ENCODE measurements around the gene TUFT1. TPM values are rescaled to one million over a fixed set of nuclear protein-coding genes. Genes with fewer than 3 reads are reported as not detected.

The TUFT1 gene
- total and polyA plus RNA-seq, 2 donors from 2014 or later = 8.9 to 12.9 TPM

DNA sequence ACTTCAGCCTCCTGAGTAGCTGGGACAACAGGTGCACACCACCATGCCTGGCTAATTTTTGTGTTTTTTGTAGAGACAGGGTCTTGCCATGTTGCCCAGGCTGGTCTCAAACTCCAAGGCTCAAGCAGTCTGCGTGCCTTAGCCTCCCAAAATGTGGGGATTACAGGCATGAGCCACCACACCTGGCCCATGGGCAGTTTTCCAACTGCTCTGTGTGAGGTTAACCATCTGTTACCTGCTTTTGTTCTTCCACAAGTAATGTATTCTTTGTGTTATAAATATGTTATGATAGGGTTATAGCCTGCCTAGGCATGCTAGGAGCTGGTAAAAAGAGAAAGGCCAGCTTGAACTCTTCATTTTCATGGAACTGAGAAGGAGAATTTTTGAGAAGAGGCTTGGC is 30.7 kb downstream of the TUFT1 start:
- no peaks in the 10 kb centered on the region for H3K4me1 ChIP-seq (ENCODE audit: control insufficient read depth in 2 of 3, insufficient read depth in 2 of 3, low read depth in 1 of 3, low read length in 3 of 3)
- FAIRE-seq = no peak
- H3K9ac ChIP-seq (ENCODE audit: low read length in 3 of 3) = no peak overlapping the region
- H3K27me3 ChIP-seq (ENCODE audit: control insufficient read depth, insufficient read depth, low read length) = no peaks in the 10 kb centered on the region
- no peak for DNase-seq
- intact Hi-C loops (cut with DNase I) = no loop called here
- H3K4me3 ChIP-seq (ENCODE audit: low read length in 3 of 3) = no peak overlapping the region
- TF ChIP-seq, protein P1, sequence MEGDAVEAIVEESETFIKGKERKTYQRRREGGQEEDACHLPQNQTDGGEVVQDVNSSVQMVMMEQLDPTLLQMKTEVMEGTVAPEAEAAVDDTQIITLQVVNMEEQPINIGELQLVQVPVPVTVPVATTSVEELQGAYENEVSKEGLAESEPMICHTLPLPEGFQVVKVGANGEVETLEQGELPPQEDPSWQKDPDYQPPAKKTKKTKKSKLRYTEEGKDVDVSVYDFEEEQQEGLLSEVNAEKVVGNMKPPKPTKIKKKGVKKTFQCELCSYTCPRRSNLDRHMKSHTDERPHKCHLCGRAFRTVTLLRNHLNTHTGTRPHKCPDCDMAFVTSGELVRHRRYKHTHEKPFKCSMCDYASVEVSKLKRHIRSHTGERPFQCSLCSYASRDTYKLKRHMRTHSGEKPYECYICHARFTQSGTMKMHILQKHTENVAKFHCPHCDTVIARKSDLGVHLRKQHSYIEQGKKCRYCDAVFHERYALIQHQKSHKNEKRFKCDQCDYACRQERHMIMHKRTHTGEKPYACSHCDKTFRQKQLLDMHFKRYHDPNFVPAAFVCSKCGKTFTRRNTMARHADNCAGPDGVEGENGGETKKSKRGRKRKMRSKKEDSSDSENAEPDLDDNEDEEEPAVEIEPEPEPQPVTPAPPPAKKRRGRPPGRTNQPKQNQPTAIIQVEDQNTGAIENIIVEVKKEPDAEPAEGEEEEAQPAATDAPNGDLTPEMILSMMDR (IDR thresholded peaks at IDR 0.05; ENCODE audit: borderline replicate concordance, extremely low read depth, insufficient read depth) = no peak
- peaks cover 0 to 31% (median 21%) of the 10 kb centered on the region in 3 donors for H3K36me3 ChIP-seq (ENCODE audit: control insufficient read depth in 2 of 3, insufficient read depth in 3 of 3, low read length in 3 of 3)
- no peaks in the 10 kb centered on the region for H3K9me3 ChIP-seq (ENCODE audit: control insufficient read depth in 2 of 3, insufficient read depth in 1 of 3, low read length in 3 of 3)
- H3K27ac ChIP-seq (ENCODE audit: low read depth in 2 of 2, low read length in 2 of 2) = no peak overlapping the region

- TF ChIP-seq, protein P1 (IDR thresholded peaks at IDR 0.05; ENCODE audit: borderline replicate concordance, extremely low read depth, insufficient read depth) = no peak
- intact Hi-C loops (cut with DNase I) = no loop called here
- Histone ChIP-seq H3K4me1 (ENCODE audit: control insufficient read depth in 2 of 3, insufficient read depth in 2 of 3, low read depth in 1 of 3, low read length in 3 of 3) (no peaks in the 10 kb centered on the region), H3K9ac (ENCODE audit: low read length in 3 of 3) (no peak overlapping the region), H3K4me3 (ENCODE audit: low read length in 3 of 3) (no peak overlapping the region), H3K9me3 (ENCODE audit: control insufficient read depth in 2 of 3, insufficient read depth in 1 of 3, low read length in 3 of 3) (no peaks in the 10 kb centered on the region), H3K36me3 (ENCODE audit: control insufficient read depth in 2 of 3, insufficient read depth in 3 of 3, low read length in 3 of 3) (peaks cover 0 to 37% (median 30%) of the 10 kb centered on the region in 3 donors), H3K27me3 (ENCODE audit: control insufficient read depth, insufficient read depth, low read length) (no peaks in the 10 kb centered on the region), H3K27ac (ENCODE audit: low read depth in 2 of 2, low read length in 2 of 2) (no peak overlapping the region)
- FAIRE-seq (no peak), DNase-seq (no peak)
Observed at GRCh38 chr1:151574575-151575529, 34.7 kb downstream of the TUFT1 start.

DNA sequence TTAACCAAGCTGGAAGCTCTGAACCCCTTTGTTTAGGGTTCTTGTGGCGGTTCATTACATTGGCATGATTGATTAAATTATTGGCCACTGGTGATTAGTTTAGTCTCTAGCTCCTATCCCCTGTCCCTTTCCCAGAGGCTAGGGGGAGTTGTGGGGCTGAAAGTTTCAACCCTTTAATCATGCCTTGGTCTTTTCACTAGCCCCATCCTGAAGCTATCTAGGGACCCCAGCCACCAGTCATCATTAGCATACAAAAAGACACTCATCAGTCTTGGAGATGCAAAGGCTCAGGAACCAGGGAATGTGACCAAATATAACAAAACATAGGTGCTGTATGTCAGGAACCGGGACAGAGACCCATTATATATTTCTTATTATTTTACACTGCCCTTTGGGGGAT is 37.1 kb downstream of the TUFT1 start:
- H3K9me3 ChIP-seq (ENCODE audit: control insufficient read depth in 2 of 3, insufficient read depth in 1 of 3, low read length in 3 of 3) = no peaks in the 10 kb centered on the region
- FAIRE-seq (no peak), DNase-seq (no peak)
- no peak overlapping the region for H3K27ac ChIP-seq (ENCODE audit: low read depth in 2 of 2, low read length in 2 of 2)
- no peaks in the 10 kb centered on the region for H3K27me3 ChIP-seq (ENCODE audit: control insufficient read depth, insufficient read depth, low read length)
- no peak overlapping the region for H3K9ac ChIP-seq (ENCODE audit: low read length in 3 of 3)
- H3K36me3 ChIP-seq (ENCODE audit: control insufficient read depth in 2 of 3, insufficient read depth in 3 of 3, low read length in 3 of 3) = peaks cover 0 to 47% (median 31%) of the 10 kb centered on the region in 3 donors
- intact Hi-C loops (cut with DNase I) = no loop called here
- TF ChIP-seq, protein P1 (IDR thresholded peaks at IDR 0.05; ENCODE audit: borderline replicate concordance, extremely low read depth, insufficient read depth) = no peak
- H3K4me1 ChIP-seq (ENCODE audit: control insufficient read depth in 2 of 3, insufficient read depth in 2 of 3, low read depth in 1 of 3, low read length in 3 of 3) = no peaks in the 10 kb centered on the region
- no peak overlapping the region for H3K4me3 ChIP-seq (ENCODE audit: low read length in 3 of 3)
